WI38 (cell line): ENCODE measurements around the gene RAB19.
A peak's percentile ranks its signal among the peaks of the same experiment; 100 is the strongest.

Experiments used
- H3K4me3 ChIP-seq: 2 replicates; pipeline ENCODE4 v1.5.1; 2011; ENCODE audit warnings: low read depth, mild to moderate bottlenecking, control low read depth, low read length
- CTCF ChIP-seq: IDR thresholded peaks from 2 replicates; pipeline ENCODE4 v1.5.1; 2012; ENCODE audit warnings: low read depth, mild to moderate bottlenecking, control low read depth, low read length

The RAB19 gene

GRCh38 chr7:140390466-140391190, 13.2 kb upstream of the RAB19 start:
- H3K4me3 ChIP-seq: no peak overlapping the region

GRCh38 chr7:140391634-140392033, 12.2 kb upstream of the RAB19 start:
- TF ChIP-seq CTCF: no peak
- H3K4me3 ChIP-seq: no peak overlapping the region

More at GRCh38 chr7:140390466-140391190, 13.2 kb upstream of the RAB19 start:
- TF ChIP-seq CTCF: no peak

- H3K4me3 ChIP-seq: no peak overlapping the region
- TF ChIP-seq CTCF: no peak
These were observed 10.0 kb upstream of the RAB19 start for GRCh38 chr7:140393756-140394306.

- TF ChIP-seq CTCF: no peak
These were observed 5.8 kb upstream of the RAB19 start, which contains the start of gene SLC37A3 for GRCh38 chr7:140397784-140398750. SLC37A3 (minus strand) TSS chr7:140398530; CDS start chr7:140382526, 16,004 bp downstream.

GRCh38 chr7:140398821-140399220, 5.0 kb upstream of the RAB19 start:
- TF ChIP-seq CTCF: no peak
- no peak overlapping the region for H3K4me3 ChIP-seq

More at GRCh38 chr7:140397784-140398750, 5.8 kb upstream of the RAB19 start, which contains the start of gene SLC37A3:
- H3K4me3 ChIP-seq: peak within 1 kb of the TSS; percentile 85

- TF ChIP-seq CTCF: no peak
- no peak overlapping the region for H3K4me3 ChIP-seq
These were observed 3.5 kb upstream of the RAB19 start for GRCh38 chr7:140400381-140400780.
